ENCODE results near the gene TSPAN32. TPM values are rescaled to one million over a fixed set of nuclear protein-coding genes. Genes with fewer than 3 reads are reported as not detected.

Gene TSPAN32
- polyA plus RNA-seq (2013, experiment 1 of 2; ENCODE audit: insufficient read length) = 0.37 TPM
- 0.42 TPM for polyA plus RNA-seq (2013, experiment 2 of 2; ENCODE audit: insufficient read length)

- peak; percentile 36 for DNase-seq
Observed at GRCh38 chr11:2301631-2302305, at the start of gene TSPAN32, which contains the start of gene C11orf21. TSPAN32 (plus strand) TSS chr11:2302013; CDS start chr11:2302150, 137 bp downstream. C11orf21 (minus strand) TSS chr11:2301918; CDS start chr11:2301808, 110 bp downstream.

GRCh38 chr11:2252018-2252417 lies 49.8 kb upstream of the TSPAN32 start:
- no peak for DNase-seq

- DNase-seq = no peak
Observed at GRCh38 chr11:2256293-2256913, 45.4 kb upstream of the TSPAN32 start.

- DNase-seq = no peak
Observed at GRCh38 chr11:2256951-2257700, 44.7 kb upstream of the TSPAN32 start.

- DNase-seq = no peak
Observed at GRCh38 chr11:2258501-2259465, 43.0 kb upstream of the TSPAN32 start.

GRCh38 chr11:2259466-2259830 lies 42.4 kb upstream of the TSPAN32 start:
- no peak for DNase-seq

- DNase-seq = no peak
Observed at GRCh38 chr11:2259897-2260451, 41.8 kb upstream of the TSPAN32 start.

GRCh38 chr11:2260491-2261364 lies 41.1 kb upstream of the TSPAN32 start:
- no peak for DNase-seq

GRCh38 chr11:2261436-2262230 lies 40.2 kb upstream of the TSPAN32 start:
- no peak for DNase-seq

GRCh38 chr11:2262301-2263070 lies 39.3 kb upstream of the TSPAN32 start:
- no peak for DNase-seq

- DNase-seq = no peak
Observed at GRCh38 chr11:2263071-2263565, 38.7 kb upstream of the TSPAN32 start.

GRCh38 chr11:2263724-2264360 lies 38.0 kb upstream of the TSPAN32 start:
- DNase-seq = no peak

GRCh38 chr11:2264366-2265053 lies 37.3 kb upstream of the TSPAN32 start:
- DNase-seq = no peak

- DNase-seq = no peak
Observed at GRCh38 chr11:2265396-2265795, 36.4 kb upstream of the TSPAN32 start.

- no peak for DNase-seq
Observed at GRCh38 chr11:2265854-2266585, 35.8 kb upstream of the TSPAN32 start.

- DNase-seq = no peak
Observed at GRCh38 chr11:2266586-2267305, 35.1 kb upstream of the TSPAN32 start.
